ENCODE data around the gene STARD3. TPM values are rescaled to one million over a fixed set of nuclear protein-coding genes. Genes with fewer than 3 reads are reported as not detected.
"Not testable (repeated sequence)": the region's sequence is repeated elsewhere in the genome, so short reads cannot be mapped to it uniquely, and the experiment has no call there.

Gene STARD3
- total RNA-seq (2022): 42.6 and 55.5 TPM in 2 replicates
- Bru-seq, nascent RNA: percentile 59 among the genes with signal in this experiment
- percentile 60 among the genes with signal in this experiment for BruChase-seq, experiment 1, labeled RNA remaining after a 2-hour chase
- percentile 69 among the genes with signal in this experiment for BruChase-seq, experiment 2, labeled RNA remaining after a 6-hour chase
- long read RNA-seq, transcript STARD3-201 (15 exons, 2,132 nt): major isoform, 59 of 82 reads
- long read RNA-seq, partial matches to known transcripts: 3 of 82 reads
- long read RNA-seq, other reads (novel, unspliced or antisense): 19 of 82 reads

GRCh38 chr17:39636927-39637736 lies at the start of gene STARD3:
TSS of gene STARD3 (plus strand) at chr17:39637144. CDS start at chr17:39653532, 16,388 bp downstream.
- POLR2A ChIA-PET: interaction anchor here (0.6 kb wide), 1 partner anchor 63 kb away, joined by 4 read pairs; the partner anchor contains the start of gene ERBB2
- Histone ChIP-seq H3K27me3 (replicated peaks; ENCODE audit: control insufficient read depth, insufficient read depth, low read length) (no peaks in the 10 kb centered on the region), H3K36me3 (ENCODE audit: control insufficient read depth, insufficient read depth, low read length) (no peaks in the 10 kb centered on the region), H3K4me3 (ENCODE audit: low read depth, low read length) (peak within 1 kb of the TSS; percentile 79), H3K9me3 (no peaks in the 10 kb centered on the region), H3K4me1 (peaks cover 5% of the 10 kb centered on the region)
- TF ChIP-seq CTCF (IDR thresholded peaks at IDR 0.05; ENCODE audit: insufficient read depth in 1 of 2, low read depth in 1 of 2, low read length in 1 of 2, severe bottlenecking in 1 of 2, unreplicated experiment in 1 of 2): peak in 1 of 2 experiments; percentile 25
- intact Hi-C loops (cut with micrococcal nuclease; ENCODE audit: unreplicated experiment): loop anchor here (5.0 kb wide), 1 partner anchor 100 kb away; the partner anchor contains the start of gene GRB7
- Mint-ChIP-seq H3K36me3 (ENCODE audit: insufficient read depth, unreplicated experiment) (no peaks in the 10 kb centered on the region), H3K4me1 (ENCODE audit: low read depth, unreplicated experiment) (peaks cover 11% of the 10 kb centered on the region), H3K4me3 (ENCODE audit: unreplicated experiment) (peak within 1 kb of the TSS; percentile 90), H3K27ac (ENCODE audit: unreplicated experiment) (peak within 1 kb of the TSS; percentile 58), H3K27me3 (ENCODE audit: insufficient read depth, unreplicated experiment) (no peaks in the 10 kb centered on the region), H3K9me3 (ENCODE audit: unreplicated experiment) (no peaks in the 10 kb centered on the region)
- TSS peak; percentile 50 for BruUV-seq (replicated peaks)
- CTCF ChIA-PET: interaction anchor here (0.7 to 2.2 kb wide), 10 partner anchors 9 to 93 kb away, joined by 3 to 13 read pairs (median 3); partner anchors contain the start of genes ERBB2 and MIEN1
- peak; percentile 90 to 92 for DNase-seq

GRCh38 chr17:39590180-39590579 lies 46.8 kb upstream of the STARD3 start:
- H3K36me3 Mint-ChIP-seq (ENCODE audit: insufficient read depth, unreplicated experiment); H3K36me3 ChIP-seq (ENCODE audit: control insufficient read depth, insufficient read depth, low read length); H3K4me3 Mint-ChIP-seq (ENCODE audit: unreplicated experiment); H3K4me3 ChIP-seq (ENCODE audit: low read depth, low read length); H3K9me3 ChIP-seq; BruUV-seq (replicated peaks); CTCF ChIA-PET; intact Hi-C loops (cut with micrococcal nuclease; ENCODE audit: unreplicated experiment); H3K4me1 ChIP-seq; H3K27ac Mint-ChIP-seq (ENCODE audit: unreplicated experiment); H3K27me3 ChIP-seq (replicated peaks; ENCODE audit: control insufficient read depth, insufficient read depth, low read length); POLR2A ChIA-PET; H3K4me1 Mint-ChIP-seq (ENCODE audit: low read depth, unreplicated experiment); DNase-seq: not testable (repeated sequence)
- Mint-ChIP-seq H3K27me3 (ENCODE audit: insufficient read depth, unreplicated experiment) (peaks cover 31% of the 10 kb centered on the region), H3K9me3 (ENCODE audit: unreplicated experiment) (peaks cover 12% of the 10 kb centered on the region)

GRCh38 chr17:39591958-39592954 lies 44.7 kb upstream of the STARD3 start:
- Histone ChIP-seq H3K9me3 (no peaks in the 10 kb centered on the region), H3K27me3 (replicated peaks; ENCODE audit: control insufficient read depth, insufficient read depth, low read length) (peaks cover 4% of the 10 kb centered on the region), H3K4me1 (no peaks in the 10 kb centered on the region), H3K36me3 (ENCODE audit: control insufficient read depth, insufficient read depth, low read length) (no peaks in the 10 kb centered on the region), H3K4me3 (ENCODE audit: low read depth, low read length) (no peak overlapping the region)
- H3K27me3 Mint-ChIP-seq (ENCODE audit: insufficient read depth, unreplicated experiment): peaks cover 38% of the 10 kb centered on the region
- intact Hi-C loops (cut with micrococcal nuclease; ENCODE audit: unreplicated experiment): no loop called here
- H3K36me3 Mint-ChIP-seq (ENCODE audit: insufficient read depth, unreplicated experiment): no peaks in the 10 kb centered on the region
- DNase-seq: peak; percentile 77 to 84
- CTCF ChIA-PET: no interaction called here
- POLR2A ChIA-PET: no interaction called here
- no TSS peak for BruUV-seq (replicated peaks)
- no peak overlapping the region for H3K4me3 Mint-ChIP-seq (ENCODE audit: unreplicated experiment)
- TF ChIP-seq CTCF (IDR thresholded peaks at IDR 0.05; ENCODE audit: insufficient read depth in 1 of 2, low read depth in 1 of 2, low read length in 1 of 2, severe bottlenecking in 1 of 2, unreplicated experiment in 1 of 2): no peak
- no peak overlapping the region for H3K27ac Mint-ChIP-seq (ENCODE audit: unreplicated experiment)
- H3K9me3 Mint-ChIP-seq (ENCODE audit: unreplicated experiment): peaks cover 12% of the 10 kb centered on the region
- peaks cover 7% of the 10 kb centered on the region for H3K4me1 Mint-ChIP-seq (ENCODE audit: low read depth, unreplicated experiment)

Data from Caco-2 (cell line).